Type B pancreatic cell (in vitro differentiated cells): Measurements from ENCODE around the gene FBXO17. TPM values are rescaled to one million over a fixed set of nuclear protein-coding genes. Genes with fewer than 3 reads are reported as not detected.

ENCODE experiments used
- DNase-seq: peaks from one replicate; pipeline ENCODE4 v3.0.0; 2021; ENCODE audit warnings: mixed read lengths; ENCODE audit not compliant: unreplicated experiment; ENCODE audit errors: extremely low spot score
- H3K27ac Mint-ChIP-seq: 2 replicates; pipeline ENCODE4 v1.8.0; 2021; ENCODE audit warnings: mild to moderate bottlenecking, mixed read lengths
- H3K27me3 Mint-ChIP-seq: 2 replicates; pipeline ENCODE4 v1.8.0; 2021; ENCODE audit warnings: mixed read lengths
- H3K36me3 Mint-ChIP-seq: 2 replicates; pipeline ENCODE4 v1.8.0; 2021; ENCODE audit warnings: mixed read lengths
- H3K4me1 Mint-ChIP-seq: one replicate; pipeline ENCODE4 v1.8.0; 2021; ENCODE audit warnings: mixed read lengths; ENCODE audit not compliant: unreplicated experiment
- H3K4me3 Mint-ChIP-seq: 2 replicates; pipeline ENCODE4 v1.8.0; 2021; ENCODE audit warnings: mild to moderate bottlenecking, mixed read lengths
- H3K9me3 Mint-ChIP-seq: 2 replicates; pipeline ENCODE4 v1.8.0; 2021; ENCODE audit warnings: mixed read lengths
- CTCF ChIP-seq: fragments of 200-600 bp; sonication (generic); conservative IDR thresholded peaks from 2 replicates; pipeline ENCODE4 v1.5.0; 2021; ENCODE audit warnings: antibody characterized with exemption, mild to moderate bottlenecking
- total RNA-seq: library from RNA; stranded (reverse); gene quantifications from 2 replicates; pipeline ENCODE4 v1.2.1, GENCODE V29; 2021; ENCODE audit warnings: low replicate concordance

The FBXO17 gene
- total RNA-seq, 1 donor from 2014 or later, result 26.0 TPM

- Mint-ChIP-seq H3K4me1 (peaks cover 3% of the 10 kb centered on the region), H3K36me3 (peaks cover 6% of the 10 kb centered on the region), H3K27me3 (no peaks in the 10 kb centered on the region), H3K27ac (no peak overlapping the region), H3K4me3 (no peak overlapping the region), H3K9me3 (no peaks in the 10 kb centered on the region)
- no peak for DNase-seq
- TF ChIP-seq CTCF, result no peak
Measured at GRCh38 chr19:38920602-38921419, 54.7 kb downstream of the FBXO17 start.

GRCh38 chr19:38919837-38920601 is 55.5 kb downstream of the FBXO17 start:
- no peak for DNase-seq
- TF ChIP-seq CTCF, result no peak
- H3K36me3 Mint-ChIP-seq, result peaks cover 6% of the 10 kb centered on the region
- no peak overlapping the region for H3K4me3 Mint-ChIP-seq
- H3K4me1 Mint-ChIP-seq, result peaks cover 3% of the 10 kb centered on the region
- no peaks in the 10 kb centered on the region for H3K27me3 Mint-ChIP-seq
- H3K9me3 Mint-ChIP-seq, result no peaks in the 10 kb centered on the region
- H3K27ac Mint-ChIP-seq, result no peak overlapping the region

- Mint-ChIP-seq H3K4me3 (no peak overlapping the region), H3K4me1 (peaks cover 3% of the 10 kb centered on the region), H3K36me3 (peaks cover 10% of the 10 kb centered on the region), H3K27ac (no peak overlapping the region), H3K27me3 (no peaks in the 10 kb centered on the region), H3K9me3 (no peaks in the 10 kb centered on the region)
- DNase-seq, result no peak
- TF ChIP-seq CTCF, result no peak
Measured at GRCh38 chr19:38918526-38918925, 57.0 kb downstream of the FBXO17 start.

GRCh38 chr19:38917921-38918491 is 57.5 kb downstream of the FBXO17 start:
- no peaks in the 10 kb centered on the region for H3K9me3 Mint-ChIP-seq
- TF ChIP-seq CTCF, result peak; percentile 24
- H3K36me3 Mint-ChIP-seq, result peaks cover 10% of the 10 kb centered on the region

GRCh38 chr19:38917516-38917915 is 58.0 kb downstream of the FBXO17 start:
- H3K36me3 Mint-ChIP-seq, result peaks cover 10% of the 10 kb centered on the region
- H3K27ac Mint-ChIP-seq, result no peak overlapping the region
- DNase-seq, result no peak
- no peak overlapping the region for H3K4me3 Mint-ChIP-seq
- no peak for TF ChIP-seq CTCF
- H3K4me1 Mint-ChIP-seq, result peaks cover 3% of the 10 kb centered on the region
- no peaks in the 10 kb centered on the region for H3K9me3 Mint-ChIP-seq
- H3K27me3 Mint-ChIP-seq, result no peaks in the 10 kb centered on the region

More at GRCh38 chr19:38917921-38918491, 57.5 kb downstream of the FBXO17 start:
- Mint-ChIP-seq H3K4me1 (peaks cover 3% of the 10 kb centered on the region), H3K4me3 (no peak overlapping the region), H3K27me3 (no peaks in the 10 kb centered on the region), H3K27ac (no peak overlapping the region)
- no peak for DNase-seq
